ENCODE data around the gene SPATA20.

Gene SPATA20

GRCh38 chr17:50604513-50604912 is 57.5 kb downstream of the SPATA20 start:
- FAIRE-seq = no peak

GRCh38 chr17:50605429-50605828 is 58.5 kb downstream of the SPATA20 start:
- FAIRE-seq = no peak
